ENCODE measurements around the gene MGLL.

Gene MGLL

GRCh38 chr3:127647166-127647844 lies 175.0 kb downstream of the MGLL start:
- DNase-seq, result no peak

GRCh38 chr3:127646501-127647046 lies 175.7 kb downstream of the MGLL start:
- DNase-seq, result no peak

GRCh38 chr3:127645371-127646015 lies 176.8 kb downstream of the MGLL start:
- no peak for DNase-seq

GRCh38 chr3:127644641-127645370 lies 177.5 kb downstream of the MGLL start:
- no peak for DNase-seq

- no peak for DNase-seq
Measured at GRCh38 chr3:127640042-127640355, 182.3 kb downstream of the MGLL start.

- DNase-seq, result no peak
Measured at GRCh38 chr3:127639173-127640041, 182.9 kb downstream of the MGLL start.

Data from activated naive CD4-positive, alpha-beta T cell treated with Interleukin-2 at 50 U/mL for 16 hours (primary cell).